ENCODE results near the gene TAB2.

DNA sequence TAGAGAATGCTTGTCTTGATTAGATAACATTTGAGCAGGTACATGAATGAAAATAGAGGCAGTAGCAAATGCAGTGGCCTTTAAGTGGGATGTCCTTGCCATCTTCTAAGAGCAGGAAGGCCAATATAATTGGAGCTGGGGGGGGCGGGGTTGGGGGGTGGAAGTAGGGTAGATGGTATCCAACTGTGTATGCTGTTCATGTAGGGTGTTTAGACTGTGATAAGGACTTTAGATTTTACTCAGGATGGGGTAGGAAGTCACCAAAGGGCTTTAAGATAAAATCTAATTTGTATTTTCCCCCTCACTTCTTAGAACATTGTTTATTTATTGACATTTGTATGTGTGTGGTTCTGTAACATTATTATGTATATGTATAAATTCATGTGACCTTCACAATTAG lies 12.0 kb downstream of the TAB2 start:
- TF ChIP-seq ZNF174 (tag by site-specific recombination; IDR thresholded peaks at IDR 0.05) (no peak), YY1 (tag by site-specific recombination; IDR thresholded peaks at IDR 0.05) (no peak), ZBTB48 (tag by site-specific recombination; IDR thresholded peaks at IDR 0.05) (no peak), ZNF777 (tag by site-specific recombination; IDR thresholded peaks at IDR 0.05; ENCODE audit: borderline replicate concordance) (no peak)
- TF ChIP-seq, protein P1, sequence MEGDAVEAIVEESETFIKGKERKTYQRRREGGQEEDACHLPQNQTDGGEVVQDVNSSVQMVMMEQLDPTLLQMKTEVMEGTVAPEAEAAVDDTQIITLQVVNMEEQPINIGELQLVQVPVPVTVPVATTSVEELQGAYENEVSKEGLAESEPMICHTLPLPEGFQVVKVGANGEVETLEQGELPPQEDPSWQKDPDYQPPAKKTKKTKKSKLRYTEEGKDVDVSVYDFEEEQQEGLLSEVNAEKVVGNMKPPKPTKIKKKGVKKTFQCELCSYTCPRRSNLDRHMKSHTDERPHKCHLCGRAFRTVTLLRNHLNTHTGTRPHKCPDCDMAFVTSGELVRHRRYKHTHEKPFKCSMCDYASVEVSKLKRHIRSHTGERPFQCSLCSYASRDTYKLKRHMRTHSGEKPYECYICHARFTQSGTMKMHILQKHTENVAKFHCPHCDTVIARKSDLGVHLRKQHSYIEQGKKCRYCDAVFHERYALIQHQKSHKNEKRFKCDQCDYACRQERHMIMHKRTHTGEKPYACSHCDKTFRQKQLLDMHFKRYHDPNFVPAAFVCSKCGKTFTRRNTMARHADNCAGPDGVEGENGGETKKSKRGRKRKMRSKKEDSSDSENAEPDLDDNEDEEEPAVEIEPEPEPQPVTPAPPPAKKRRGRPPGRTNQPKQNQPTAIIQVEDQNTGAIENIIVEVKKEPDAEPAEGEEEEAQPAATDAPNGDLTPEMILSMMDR (tag by site-specific recombination; IDR thresholded peaks at IDR 0.05), result no peak
- TF ChIP-seq, protein P2, sequence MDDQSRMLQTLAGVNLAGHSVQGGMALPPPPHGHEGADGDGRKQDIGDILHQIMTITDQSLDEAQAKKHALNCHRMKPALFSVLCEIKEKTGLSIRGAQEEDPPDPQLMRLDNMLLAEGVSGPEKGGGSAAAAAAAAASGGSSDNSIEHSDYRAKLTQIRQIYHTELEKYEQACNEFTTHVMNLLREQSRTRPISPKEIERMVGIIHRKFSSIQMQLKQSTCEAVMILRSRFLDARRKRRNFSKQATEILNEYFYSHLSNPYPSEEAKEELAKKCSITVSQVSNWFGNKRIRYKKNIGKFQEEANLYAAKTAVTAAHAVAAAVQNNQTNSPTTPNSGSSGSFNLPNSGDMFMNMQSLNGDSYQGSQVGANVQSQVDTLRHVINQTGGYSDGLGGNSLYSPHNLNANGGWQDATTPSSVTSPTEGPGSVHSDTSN (CRISPR knock-in tag; IDR thresholded peaks at IDR 0.05), result no peak
- TF ChIP-seq, protein P3, sequence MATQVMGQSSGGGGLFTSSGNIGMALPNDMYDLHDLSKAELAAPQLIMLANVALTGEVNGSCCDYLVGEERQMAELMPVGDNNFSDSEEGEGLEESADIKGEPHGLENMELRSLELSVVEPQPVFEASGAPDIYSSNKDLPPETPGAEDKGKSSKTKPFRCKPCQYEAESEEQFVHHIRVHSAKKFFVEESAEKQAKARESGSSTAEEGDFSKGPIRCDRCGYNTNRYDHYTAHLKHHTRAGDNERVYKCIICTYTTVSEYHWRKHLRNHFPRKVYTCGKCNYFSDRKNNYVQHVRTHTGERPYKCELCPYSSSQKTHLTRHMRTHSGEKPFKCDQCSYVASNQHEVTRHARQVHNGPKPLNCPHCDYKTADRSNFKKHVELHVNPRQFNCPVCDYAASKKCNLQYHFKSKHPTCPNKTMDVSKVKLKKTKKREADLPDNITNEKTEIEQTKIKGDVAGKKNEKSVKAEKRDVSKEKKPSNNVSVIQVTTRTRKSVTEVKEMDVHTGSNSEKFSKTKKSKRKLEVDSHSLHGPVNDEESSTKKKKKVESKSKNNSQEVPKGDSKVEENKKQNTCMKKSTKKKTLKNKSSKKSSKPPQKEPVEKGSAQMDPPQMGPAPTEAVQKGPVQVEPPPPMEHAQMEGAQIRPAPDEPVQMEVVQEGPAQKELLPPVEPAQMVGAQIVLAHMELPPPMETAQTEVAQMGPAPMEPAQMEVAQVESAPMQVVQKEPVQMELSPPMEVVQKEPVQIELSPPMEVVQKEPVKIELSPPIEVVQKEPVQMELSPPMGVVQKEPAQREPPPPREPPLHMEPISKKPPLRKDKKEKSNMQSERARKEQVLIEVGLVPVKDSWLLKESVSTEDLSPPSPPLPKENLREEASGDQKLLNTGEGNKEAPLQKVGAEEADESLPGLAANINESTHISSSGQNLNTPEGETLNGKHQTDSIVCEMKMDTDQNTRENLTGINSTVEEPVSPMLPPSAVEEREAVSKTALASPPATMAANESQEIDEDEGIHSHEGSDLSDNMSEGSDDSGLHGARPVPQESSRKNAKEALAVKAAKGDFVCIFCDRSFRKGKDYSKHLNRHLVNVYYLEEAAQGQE (tag by site-specific recombination; IDR thresholded peaks at IDR 0.05), result no peak
- TF ChIP-seq, protein P4, sequence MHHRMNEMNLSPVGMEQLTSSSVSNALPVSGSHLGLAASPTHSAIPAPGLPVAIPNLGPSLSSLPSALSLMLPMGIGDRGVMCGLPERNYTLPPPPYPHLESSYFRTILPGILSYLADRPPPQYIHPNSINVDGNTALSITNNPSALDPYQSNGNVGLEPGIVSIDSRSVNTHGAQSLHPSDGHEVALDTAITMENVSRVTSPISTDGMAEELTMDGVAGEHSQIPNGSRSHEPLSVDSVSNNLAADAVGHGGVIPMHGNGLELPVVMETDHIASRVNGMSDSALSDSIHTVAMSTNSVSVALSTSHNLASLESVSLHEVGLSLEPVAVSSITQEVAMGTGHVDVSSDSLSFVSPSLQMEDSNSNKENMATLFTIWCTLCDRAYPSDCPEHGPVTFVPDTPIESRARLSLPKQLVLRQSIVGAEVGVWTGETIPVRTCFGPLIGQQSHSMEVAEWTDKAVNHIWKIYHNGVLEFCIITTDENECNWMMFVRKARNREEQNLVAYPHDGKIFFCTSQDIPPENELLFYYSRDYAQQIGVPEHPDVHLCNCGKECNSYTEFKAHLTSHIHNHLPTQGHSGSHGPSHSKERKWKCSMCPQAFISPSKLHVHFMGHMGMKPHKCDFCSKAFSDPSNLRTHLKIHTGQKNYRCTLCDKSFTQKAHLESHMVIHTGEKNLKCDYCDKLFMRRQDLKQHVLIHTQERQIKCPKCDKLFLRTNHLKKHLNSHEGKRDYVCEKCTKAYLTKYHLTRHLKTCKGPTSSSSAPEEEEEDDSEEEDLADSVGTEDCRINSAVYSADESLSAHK (tag by site-specific recombination; IDR thresholded peaks at IDR 0.05), result no peak
- TF ChIP-seq, protein P5, sequence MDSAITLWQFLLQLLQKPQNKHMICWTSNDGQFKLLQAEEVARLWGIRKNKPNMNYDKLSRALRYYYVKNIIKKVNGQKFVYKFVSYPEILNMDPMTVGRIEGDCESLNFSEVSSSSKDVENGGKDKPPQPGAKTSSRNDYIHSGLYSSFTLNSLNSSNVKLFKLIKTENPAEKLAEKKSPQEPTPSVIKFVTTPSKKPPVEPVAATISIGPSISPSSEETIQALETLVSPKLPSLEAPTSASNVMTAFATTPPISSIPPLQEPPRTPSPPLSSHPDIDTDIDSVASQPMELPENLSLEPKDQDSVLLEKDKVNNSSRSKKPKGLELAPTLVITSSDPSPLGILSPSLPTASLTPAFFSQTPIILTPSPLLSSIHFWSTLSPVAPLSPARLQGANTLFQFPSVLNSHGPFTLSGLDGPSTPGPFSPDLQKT (IDR thresholded peaks at IDR 0.05; ENCODE audit: borderline replicate concordance, low read depth, low read length), result no peak
